B cell (primary cell): ENCODE results near the gene DBP. TPM values are rescaled to one million over a fixed set of nuclear protein-coding genes. Genes with fewer than 3 reads are reported as not detected.

Source experiments
- ATAC-seq: fragments of 200-7000 bp; cut with Tn5 transposase; one replicate; pipeline ENCODE4 v1.10.0; 2021; ENCODE audit warnings: low read depth, mild to moderate bottlenecking, moderate number of reproducible peaks, moderate library complexity
- CTCF ChIA-PET: fragments of 350-600 bp; sonication (Branson Sonifier 250); formaldehyde crosslinking; loops from one replicate; lab custom pipeline; 2021; ENCODE audit warnings: antibody characterized with exemption, inconsistent platforms; lab: Charles Lee
- POLR2A ChIA-PET: fragments of 350-600 bp; sonication (Branson Sonifier 250); formaldehyde crosslinking; loops from one replicate; lab custom pipeline; 2021; ENCODE audit warnings: antibody characterized with exemption; lab: Charles Lee
- DNase-seq: peaks from one replicate; pipeline ENCODE4 v3.0.0; 2013
- H2AFZ ChIP-seq: 2 replicates; pipeline ENCODE4 v1.6.1; 2012; ENCODE audit warnings: mild to moderate bottlenecking, low read depth, low read length; ENCODE audit not compliant: insufficient read depth, poor library complexity, severe bottlenecking
- H3K27ac ChIP-seq, 2 donors: 1 replicate in 1 of 2; 2 replicates in 1 of 2; pipeline ENCODE4 v1.5.1; 2012 to 2013; ENCODE audit warnings: low read length in 2 of 2, mild to moderate bottlenecking in 2 of 2, moderate library complexity in 1 of 2
- H3K27me3 ChIP-seq, 4 experiments: fragments of 200-600 bp in 1 of 4; sonication (generic) in 1 of 4; replicated peaks in 1 of 4; 1 replicate in 2 of 4; 2 replicates in 2 of 4; pipeline versions ENCODE4 v1.6.1 to v1.7.0; 2013 to 2016; ENCODE audit warnings: low read length in 3 of 4, mild to moderate bottlenecking in 2 of 4, mixed read lengths in 1 of 4, moderate library complexity in 1 of 4; ENCODE audit not compliant: insufficient read depth in 4 of 4, control insufficient read depth in 3 of 4; ENCODE audit errors: control extremely low read depth in 1 of 4
- H3K36me3 ChIP-seq, 2 experiments: replicated peaks in 1 of 2; 1 replicate in 1 of 2; 2 replicates in 1 of 2; pipeline versions ENCODE4 v1.6.1 to v1.7.1; 2013; ENCODE audit warnings: low read length in 1 of 2; ENCODE audit not compliant: insufficient read depth in 2 of 2, control insufficient read depth in 1 of 2; ENCODE audit errors: control extremely low read depth in 1 of 2, extremely low read depth in 1 of 2
- H3K4me1 ChIP-seq, 2 donors: fragments of 200-600 bp in 1 of 2; sonication (generic) in 1 of 2; 1 replicate in 1 of 2; 2 replicates in 1 of 2; pipeline versions ENCODE4 v1.5.1 to v1.6.1; 2013 to 2017; ENCODE audit warnings: low read length in 2 of 2; ENCODE audit not compliant: control insufficient read depth in 2 of 2, insufficient read depth in 2 of 2
- H3K4me2 ChIP-seq: replicated peaks from 2 replicates; pipeline ENCODE3; 2012; ENCODE audit warnings: mild to moderate bottlenecking, low read depth, low read length; ENCODE audit not compliant: poor library complexity, severe bottlenecking
- H3K4me3 ChIP-seq, 5 experiments: fragments of 200-600 bp in 1 of 5; sonication (generic) in 1 of 5; 1 replicate in 3 of 5; 2 replicates in 2 of 5; pipeline versions ENCODE4 v1.5.1 to v1.7.0; 2011 to 2016; ENCODE audit warnings: low read length in 4 of 5, mild to moderate bottlenecking in 4 of 5, low read depth in 2 of 5, control low read depth in 1 of 5, moderate library complexity in 1 of 5; ENCODE audit not compliant: insufficient read depth in 1 of 5; ENCODE audit errors: control extremely low read depth in 1 of 5, extremely low read depth in 1 of 5
- H3K79me2 ChIP-seq: fragments of 200-600 bp; sonication (generic); one replicate; pipeline ENCODE4 v1.6.0; 2016; ENCODE audit warnings: low read length; ENCODE audit not compliant: control insufficient read depth, insufficient read depth
- H3K9ac ChIP-seq: fragments of 200-600 bp; sonication (generic); 2 replicates; pipeline ENCODE4 v1.6.1; 2017; ENCODE audit warnings: mild to moderate bottlenecking, low read length, moderate library complexity
- H3K9me3 ChIP-seq, 3 donors: one replicate each; pipeline versions ENCODE4 v1.6.1 to v1.7.1; 2013; ENCODE audit warnings: low read length in 2 of 3; ENCODE audit not compliant: control insufficient read depth in 2 of 3, insufficient read depth in 1 of 3; ENCODE audit errors: control extremely low read depth in 1 of 3
- H4K20me1 ChIP-seq: 2 replicates; pipeline ENCODE4 v1.6.0; 2012; ENCODE audit warnings: mild to moderate bottlenecking, low read length; ENCODE audit not compliant: insufficient read depth, control insufficient read depth, poor library complexity, severe bottlenecking
- H3K27ac Mint-ChIP-seq: one replicate; pipeline ENCODE4 v1.8.0; 2021; ENCODE audit warnings: mixed read lengths
- H3K27me3 Mint-ChIP-seq: one replicate; pipeline ENCODE4 v1.8.0; 2021; ENCODE audit warnings: mixed read lengths
- H3K4me1 Mint-ChIP-seq: one replicate; pipeline ENCODE4 v1.8.0; 2021; ENCODE audit warnings: mixed read lengths
- H3K4me3 Mint-ChIP-seq: one replicate; pipeline ENCODE4 v1.8.0; 2021; ENCODE audit warnings: mixed read lengths
- H3K9me3 Mint-ChIP-seq: one replicate; pipeline ENCODE4 v1.8.0; 2022; ENCODE audit warnings: mixed read lengths; ENCODE audit not compliant: insufficient read depth
- CTCF ChIP-seq: fragments of 200-600 bp; IDR thresholded peaks from one replicate; pipeline ENCODE4 v1.8.0; 2022; ENCODE audit warnings: antibody characterized with exemption, mild to moderate bottlenecking
- EZH2 ChIP-seq: IDR thresholded peaks from 2 replicates; pipeline ENCODE4 v1.6.1; 2012; ENCODE audit warnings: borderline replicate concordance, low read depth, mild to moderate bottlenecking, moderate library complexity, low read length; ENCODE audit not compliant: insufficient read depth, poor library complexity, severe bottlenecking
- WGBS: methylation state at CpG from one replicate; pipeline ENCODE4 v1.1.5; 2013; ENCODE audit warnings: missing lambda C conversion rate; ENCODE audit not compliant: insufficient coverage; 5-methylcytosine and 5-hydroxymethylcytosine counted together
- intact Hi-C: fragments of 100-400 bp; cut with micrococcal nuclease; formaldehyde crosslinking; loops from one replicate; pipeline ENCODE4 v1.10.0; 2022
- polyA plus RNA-seq: library from polyadenylated mRNA; depleted of rRNA; stranded (reverse); fragments of >200 nt; gene quantifications from 2 replicates; pipeline ENCODE4 v1.2.3, GENCODE V29; 2012
- total RNA-seq, 2 donors: library from RNA; stranded (reverse); fragments of 120-200 nt in 1 of 2; gene quantifications; 1 replicate in 1 of 2; 2 replicates in 1 of 2; pipeline versions ENCODE4 v1.2.3 to v1.2.4, GENCODE V29; 2013 to 2022

DBP gene
- total and polyA plus RNA-seq, 2 donors (not counting 1 experiment from before 2014, with no cell fraction given): 23.5 to 33.0 TPM

DNA sequence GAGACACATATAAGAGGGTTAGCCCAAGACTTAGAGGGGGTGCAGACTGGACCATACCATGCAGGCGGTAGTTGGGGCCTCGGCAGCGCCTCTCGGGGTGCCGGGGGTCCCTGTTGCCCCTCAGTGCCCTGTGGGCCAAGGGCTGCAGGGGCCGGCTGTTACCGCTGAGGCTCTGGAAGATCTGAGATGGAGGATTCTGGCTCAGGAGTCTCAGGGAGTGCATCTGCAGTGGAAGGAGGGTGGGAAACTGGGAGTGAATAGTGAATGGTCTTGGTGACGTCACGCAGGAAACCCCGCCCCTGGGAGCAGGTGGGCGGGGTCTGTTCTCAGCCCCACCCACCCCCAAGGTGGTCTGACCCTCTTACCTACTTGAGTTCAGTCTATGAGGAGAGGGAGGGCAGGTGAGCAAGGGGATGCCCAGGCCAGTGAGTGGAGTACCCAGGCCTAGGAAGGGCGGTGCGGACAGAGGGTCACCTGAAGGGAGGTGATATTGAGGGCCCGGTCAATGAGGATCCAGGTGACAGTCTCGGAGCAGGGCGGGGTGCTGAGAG lies 1.7 kb upstream of the DBP start:
- peaks cover 4% of the 10 kb centered on the region for H3K9me3 Mint-ChIP-seq
- CTCF ChIA-PET: interaction anchor here (0.6 kb wide), 1 partner anchor 288 kb away, joined by 3 read pairs; no protein-coding TSS in a partner anchor
- peak overlapping the region; percentile 100 for H3K27ac Mint-ChIP-seq
- WGBS: 97% methylated on average over 12 of the region's 16 CpGs
- DNase-seq (peak; percentile 64), ATAC-seq (no peak)
- TF ChIP-seq EZH2: no peak
- TF ChIP-seq CTCF: no peak
- H3K4me1 ChIP-seq: peaks cover 31 to 32% of the 10 kb centered on the region in 2 donors
- POLR2A ChIA-PET: interaction anchor here (1.3 to 3.1 kb wide), 2 partner anchors 10 to 20 kb away, joined by 12 to 23 read pairs; partner anchors contain the start of genes RPL18 and SPHK2
- peaks cover 47% of the 10 kb centered on the region for H3K4me1 Mint-ChIP-seq
- peaks cover 27% of the 10 kb centered on the region for H4K20me1 ChIP-seq
- H3K4me2 ChIP-seq: peak overlapping the region; percentile 80
- intact Hi-C loops: loop anchor here (1.0 to 10.0 kb wide), 8 partner anchors 7 to 1367 kb away; partner anchors contain the start of genes C19orf73, CA11, CYTH2 and EMP3
- H3K27me3 Mint-ChIP-seq: no peaks in the 10 kb centered on the region
- no peaks in the 10 kb centered on the region for H3K27me3 ChIP-seq
- H3K4me3 Mint-ChIP-seq: peak overlapping the region; percentile 96
- peaks cover 54% of the 10 kb centered on the region for H3K79me2 ChIP-seq
- peak overlapping the region; percentile 71 for H3K9ac ChIP-seq
- H3K36me3 ChIP-seq: no peaks in the 10 kb centered on the region
- peak overlapping the region; percentile 89 to 94 for H3K27ac ChIP-seq
- H2AFZ ChIP-seq: peak overlapping the region; percentile 76
- H3K4me3 ChIP-seq: peak overlapping the region; percentile 54 to 79 (median 71)
- H3K9me3 ChIP-seq: peaks cover 0 to 5% (median 0%) of the 10 kb centered on the region in 3 donors
